Kidney (tissue), 14 donors: ENCODE measurements around the gene SERPINE1. TPM values are rescaled to one million over a fixed set of nuclear protein-coding genes. Genes with fewer than 3 reads are reported as not detected.

Experiments used
- DNase-seq, 5 donors: peaks; one replicate each; pipeline ENCODE4 v3.0.0-alpha.2; 2013 to 2020
- FAIRE-seq: peaks from 2 replicates; lab custom pipeline; 2012; peaks lifted over from hg19 to GRCh38; lab: Jason Lieb, UNC
- H3K27ac ChIP-seq, 2 donors: one replicate each; pipeline ENCODE4 v1.7.0; 2013; ENCODE audit warnings: low read depth in 2 of 2, low read length in 2 of 2, inconsistent platforms in 1 of 2
- H3K27me3 ChIP-seq: one replicate; pipeline ENCODE4 v1.7.1; 2013; ENCODE audit warnings: low read length, inconsistent platforms; ENCODE audit not compliant: control insufficient read depth, insufficient read depth
- H3K36me3 ChIP-seq, 3 donors: one replicate each; pipeline versions ENCODE4 v1.7.0 to v1.7.1; 2013; ENCODE audit warnings: low read length in 3 of 3, control low read depth in 1 of 3, inconsistent platforms in 1 of 3; ENCODE audit not compliant: insufficient read depth in 3 of 3, control insufficient read depth in 2 of 3
- H3K4me1 ChIP-seq, 3 donors: one replicate each; pipeline versions ENCODE4 v1.7.0 to v1.7.1; 2013; ENCODE audit warnings: low read length in 3 of 3, inconsistent platforms in 1 of 3, low read depth in 1 of 3; ENCODE audit not compliant: control insufficient read depth in 2 of 3, insufficient read depth in 2 of 3
- H3K4me3 ChIP-seq, 3 donors: one replicate each; pipeline versions ENCODE4 v1.7.0 to v1.8.1; 2013; ENCODE audit warnings: low read length in 3 of 3, control low read depth in 1 of 3, inconsistent platforms in 1 of 3
- H3K9ac ChIP-seq, 3 donors: one replicate each; pipeline versions ENCODE4 v1.7.0 to v1.7.1; 2013; ENCODE audit warnings: low read length in 3 of 3, control low read depth in 1 of 3, inconsistent platforms in 1 of 3
- H3K9me3 ChIP-seq, 3 donors: one replicate each; pipeline versions ENCODE4 v1.7.0 to v1.7.1; 2013; ENCODE audit warnings: low read length in 3 of 3, control low read depth in 1 of 3, inconsistent platforms in 1 of 3; ENCODE audit not compliant: control insufficient read depth in 2 of 3, insufficient read depth in 1 of 3
- intact Hi-C: fragments of 100-400 bp; cut with DNase I; formaldehyde crosslinking; loops from one replicate; pipeline ENCODE4 v1.11.1; 2022
- polyA plus RNA-seq: library from polyadenylated mRNA; stranded (reverse); fragments of 350-450 nt; fragmentation: Illumina TruSeq; extraction: RNeasy Lipid Tissue Mini Kit (QIAGEN cat#74804); gene quantifications from one replicate; pipeline ENCODE4 v1.2.3, GENCODE V29; 2014; ENCODE audit warnings: low read depth, low replicate concordance; ENCODE audit not compliant: insufficient read depth
- total RNA-seq: library from RNA; stranded (reverse); fragmentation: NEBNext Ultra II Directional; extraction: Animal tissue kit (Norgen Biotek cat#: 25700); gene quantifications from one replicate; pipeline ENCODE4 v1.2.1, GENCODE V29; 2021
- TF ChIP-seq, protein P1 (sequence below): IDR thresholded peaks from 3 replicates; pipeline ENCODE4 v1.5.1; 2012; ENCODE audit warnings: mild to moderate bottlenecking, moderate library complexity, borderline replicate concordance; ENCODE audit not compliant: insufficient read depth; ENCODE audit errors: extremely low read depth
- donor health status: control.
- donor health status: control.
- donor health status: control.
- donor health status: control.
- donor health status: control.
- donor health status: DM: yes; HTN: yes; CAD: no.
- donor health status: Normal renal cell carcinoma (clear cell type).

SERPINE1 gene
- total and polyA plus RNA-seq, 2 donors from 2014 or later, result 3.5 to 9.9 TPM

GRCh38 chr7:101180130-101180755 is 53.3 kb downstream of the SERPINE1 start, which contains the start of gene NAT16:
NAT16 (minus strand) TSS chr7:101180293; CDS start chr7:101174807, 5,486 bp downstream.
- Histone ChIP-seq H3K27ac (no peak within 1 kb of the TSS), H3K36me3 (no peaks in the 10 kb centered on the region), H3K4me3 (no peak within 1 kb of the TSS), H3K4me1 (no peaks in the 10 kb centered on the region), H3K9ac (no peak within 1 kb of the TSS), H3K27me3 (peaks cover 31% of the 10 kb centered on the region), H3K9me3 (no peaks in the 10 kb centered on the region)
- no peak for DNase-seq
- TF ChIP-seq, protein P1, sequence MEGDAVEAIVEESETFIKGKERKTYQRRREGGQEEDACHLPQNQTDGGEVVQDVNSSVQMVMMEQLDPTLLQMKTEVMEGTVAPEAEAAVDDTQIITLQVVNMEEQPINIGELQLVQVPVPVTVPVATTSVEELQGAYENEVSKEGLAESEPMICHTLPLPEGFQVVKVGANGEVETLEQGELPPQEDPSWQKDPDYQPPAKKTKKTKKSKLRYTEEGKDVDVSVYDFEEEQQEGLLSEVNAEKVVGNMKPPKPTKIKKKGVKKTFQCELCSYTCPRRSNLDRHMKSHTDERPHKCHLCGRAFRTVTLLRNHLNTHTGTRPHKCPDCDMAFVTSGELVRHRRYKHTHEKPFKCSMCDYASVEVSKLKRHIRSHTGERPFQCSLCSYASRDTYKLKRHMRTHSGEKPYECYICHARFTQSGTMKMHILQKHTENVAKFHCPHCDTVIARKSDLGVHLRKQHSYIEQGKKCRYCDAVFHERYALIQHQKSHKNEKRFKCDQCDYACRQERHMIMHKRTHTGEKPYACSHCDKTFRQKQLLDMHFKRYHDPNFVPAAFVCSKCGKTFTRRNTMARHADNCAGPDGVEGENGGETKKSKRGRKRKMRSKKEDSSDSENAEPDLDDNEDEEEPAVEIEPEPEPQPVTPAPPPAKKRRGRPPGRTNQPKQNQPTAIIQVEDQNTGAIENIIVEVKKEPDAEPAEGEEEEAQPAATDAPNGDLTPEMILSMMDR, result no peak
- intact Hi-C loops, result no loop called here
- FAIRE-seq, result no peak

- Histone ChIP-seq H3K27me3 (peaks cover 7% of the 10 kb centered on the region), H3K36me3 (no peaks in the 10 kb centered on the region), H3K4me1 (no peaks in the 10 kb centered on the region), H3K27ac (no peak overlapping the region), H3K9me3 (no peaks in the 10 kb centered on the region), H3K4me3 (no peak overlapping the region), H3K9ac (no peak overlapping the region)
- FAIRE-seq (no peak), DNase-seq (no peak)
- TF ChIP-seq, protein P1, result no peak
- intact Hi-C loops, result no loop called here
These were observed 58.4 kb downstream of the SERPINE1 start for GRCh38 chr7:101185258-101185839.

GRCh38 chr7:101186194-101186593 is 59.3 kb downstream of the SERPINE1 start:
- Histone ChIP-seq H3K9ac (no peak overlapping the region), H3K4me3 (no peak overlapping the region), H3K4me1 (no peaks in the 10 kb centered on the region), H3K9me3 (no peaks in the 10 kb centered on the region), H3K27ac (no peak overlapping the region), H3K27me3 (no peaks in the 10 kb centered on the region), H3K36me3 (no peaks in the 10 kb centered on the region)
- DNase-seq (no peak), FAIRE-seq (no peak)
- TF ChIP-seq, protein P1, result no peak
- intact Hi-C loops, result no loop called here
